ENCODE measurements around the gene PRPS1L1.

DNA sequence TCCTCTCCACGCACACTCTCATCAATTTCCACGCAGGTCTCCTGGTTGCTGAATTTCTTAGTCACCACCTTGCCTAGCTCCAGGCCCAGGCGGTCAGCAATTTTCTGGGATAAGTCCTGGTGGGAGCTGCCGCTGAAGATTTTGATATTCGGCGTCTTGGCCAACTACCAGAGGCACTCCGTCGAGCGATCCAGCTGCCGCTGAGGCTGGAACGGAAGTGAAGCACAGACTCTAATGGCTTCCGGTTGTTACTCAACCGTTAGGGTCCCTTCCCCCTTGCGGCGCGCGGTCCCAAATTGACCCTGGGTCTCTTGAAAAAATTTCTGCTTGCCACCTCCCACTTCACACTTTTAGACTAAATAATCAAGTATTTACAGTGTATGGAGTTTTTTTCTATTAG, at the start of gene PRPS1L1:
- no peak for TF ChIP-seq POLR2AphosphoS5 (IDR thresholded peaks at IDR 0.05; ENCODE audit: low read depth, low read length)
- TF ChIP-seq REST (IDR thresholded peaks at IDR 0.05; ENCODE audit: insufficient read depth in 1 of 2, low read depth in 2 of 2, low read length in 2 of 2) = no peak
